Measurements from ENCODE around the gene TULP4.
"Not testable (repeated sequence)": the region's sequence is repeated elsewhere in the genome, so short reads cannot be mapped to it uniquely, and the experiment has no call there.

Gene TULP4

GRCh38 chr6:158312165-158312564 lies at the start of gene TULP4:
Gene TULP4 (plus strand): TSS chr6:158312465. CDS start chr6:158314017, 1,552 bp downstream.
- no peak for DNase-seq

GRCh38 chr6:158262755-158263154 lies 49.5 kb upstream of the TULP4 start:
- DNase-seq, result no peak

- no peak for DNase-seq
These were observed 48.1 kb upstream of the TULP4 start for GRCh38 chr6:158264180-158264579.

DNA sequence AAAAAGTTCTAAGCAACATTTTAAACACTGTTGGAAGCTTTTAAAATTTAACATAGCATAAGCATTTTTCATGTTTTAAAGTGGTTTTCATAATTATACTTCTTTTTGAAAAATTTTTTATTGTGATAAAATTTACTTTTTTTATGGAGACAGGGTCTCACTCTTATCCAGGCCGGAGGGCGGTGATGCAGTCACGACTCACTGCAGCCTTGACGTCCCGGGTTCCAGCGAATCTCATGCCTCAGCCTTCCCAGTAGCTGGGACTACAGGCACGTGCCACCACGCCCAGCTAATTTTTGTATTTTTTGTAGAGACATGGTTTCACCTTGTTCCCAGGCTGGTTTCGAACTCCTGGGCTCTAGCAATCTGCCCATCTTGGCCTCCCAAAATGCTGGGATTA lies 46.1 kb upstream of the TULP4 start:
- DNase-seq, result no peak

DNA sequence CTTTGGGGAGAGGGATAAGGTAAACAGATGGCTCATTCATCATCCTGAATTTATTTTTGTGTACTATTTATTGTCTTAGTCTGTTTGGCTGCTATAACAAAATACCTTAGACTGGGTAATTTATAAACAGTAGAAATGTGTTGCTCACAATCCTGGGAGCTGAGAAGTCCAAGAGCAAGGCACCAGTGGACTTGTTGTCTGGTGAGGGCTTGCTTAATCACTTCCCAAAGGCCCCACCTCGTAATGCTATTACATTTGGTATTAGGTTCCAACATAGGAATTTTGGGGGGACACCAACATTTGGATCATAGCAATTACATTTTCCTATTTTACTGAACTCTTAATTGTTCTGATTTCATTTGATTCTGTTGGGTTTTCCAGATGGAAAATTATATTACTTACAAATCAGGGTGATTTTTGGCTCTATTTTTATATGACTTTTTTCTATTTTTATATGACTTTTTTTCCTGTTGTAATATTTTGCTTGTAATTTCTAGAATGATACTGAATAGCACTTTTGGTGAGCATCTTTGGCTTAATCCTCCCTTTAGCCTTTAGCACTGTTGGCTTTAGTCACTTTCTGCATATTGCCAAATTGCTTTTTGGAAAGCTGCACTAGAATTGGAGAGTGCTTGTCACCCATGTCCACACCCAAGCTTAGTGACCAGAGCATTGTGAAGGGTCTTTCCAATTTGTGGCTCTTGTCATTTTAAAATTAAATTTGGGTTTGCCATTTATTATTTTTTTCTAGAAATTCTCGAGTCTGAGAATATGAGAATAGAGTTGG lies 43.7 kb upstream of the TULP4 start:
- no peak for DNase-seq

DNA sequence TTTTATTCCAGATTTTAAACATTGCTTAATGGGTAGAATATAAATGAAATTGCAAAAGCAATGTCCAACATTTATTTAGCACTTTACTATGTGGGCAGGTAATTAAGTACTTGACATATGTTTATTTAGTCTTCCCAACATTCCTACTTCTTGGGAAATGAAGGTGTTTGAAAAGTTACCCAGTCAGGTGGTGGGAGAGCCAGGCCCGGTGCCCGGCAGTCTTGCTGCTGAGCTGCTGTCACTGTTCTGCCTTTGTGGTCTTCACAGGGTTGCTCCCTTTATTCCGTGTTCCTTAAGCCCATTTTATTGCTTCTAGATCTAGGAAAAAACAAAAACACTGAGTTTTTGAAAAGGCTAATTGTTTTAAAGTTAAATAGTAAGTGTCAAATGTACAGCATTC lies 42.6 kb upstream of the TULP4 start:
- DNase-seq, result no peak

GRCh38 chr6:158270389-158271127 lies 41.7 kb upstream of the TULP4 start:
- DNase-seq, result no peak

DNA sequence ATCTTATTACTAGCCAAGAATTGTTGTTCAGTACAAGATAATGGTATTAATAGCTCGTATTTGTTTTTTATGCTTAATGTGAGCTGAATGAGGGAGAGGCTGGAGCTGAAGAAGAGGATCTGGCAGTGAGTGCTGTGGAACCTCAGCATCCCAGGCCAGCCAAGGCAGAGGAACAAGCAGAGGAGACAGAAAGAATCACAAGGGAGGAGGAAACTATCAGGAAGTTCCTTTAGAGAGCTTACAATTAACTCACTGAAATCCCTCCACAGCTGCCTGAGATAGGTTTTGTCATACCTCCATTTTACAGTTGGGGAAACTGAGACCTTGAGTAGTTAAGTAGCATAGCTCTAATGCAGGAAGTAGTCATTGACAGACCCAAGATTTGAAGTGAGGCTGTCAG lies 39.9 kb upstream of the TULP4 start:
- no peak for DNase-seq

DNA sequence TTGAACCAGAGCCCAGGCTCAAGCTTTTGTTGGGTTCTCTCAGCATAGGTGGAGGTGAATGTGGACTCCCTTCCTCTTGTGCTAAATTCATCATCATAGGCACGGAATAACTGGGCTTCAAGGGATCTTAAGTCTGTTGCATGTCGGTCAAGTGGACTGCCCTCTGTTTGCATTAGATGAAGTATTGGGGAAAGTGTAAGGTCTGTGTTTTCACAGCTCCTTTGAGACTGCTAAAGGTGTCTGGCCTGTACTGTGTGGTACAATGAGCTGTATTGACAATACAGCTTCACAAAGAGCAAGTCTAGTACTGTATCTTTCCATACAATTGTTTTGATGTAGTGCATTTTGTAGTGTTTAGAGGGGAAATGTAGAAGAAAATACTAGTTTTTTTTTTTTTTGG lies 34.3 kb upstream of the TULP4 start:
- no peak for DNase-seq

GRCh38 chr6:158279615-158280014 lies 32.6 kb upstream of the TULP4 start:
- no peak for DNase-seq

DNA sequence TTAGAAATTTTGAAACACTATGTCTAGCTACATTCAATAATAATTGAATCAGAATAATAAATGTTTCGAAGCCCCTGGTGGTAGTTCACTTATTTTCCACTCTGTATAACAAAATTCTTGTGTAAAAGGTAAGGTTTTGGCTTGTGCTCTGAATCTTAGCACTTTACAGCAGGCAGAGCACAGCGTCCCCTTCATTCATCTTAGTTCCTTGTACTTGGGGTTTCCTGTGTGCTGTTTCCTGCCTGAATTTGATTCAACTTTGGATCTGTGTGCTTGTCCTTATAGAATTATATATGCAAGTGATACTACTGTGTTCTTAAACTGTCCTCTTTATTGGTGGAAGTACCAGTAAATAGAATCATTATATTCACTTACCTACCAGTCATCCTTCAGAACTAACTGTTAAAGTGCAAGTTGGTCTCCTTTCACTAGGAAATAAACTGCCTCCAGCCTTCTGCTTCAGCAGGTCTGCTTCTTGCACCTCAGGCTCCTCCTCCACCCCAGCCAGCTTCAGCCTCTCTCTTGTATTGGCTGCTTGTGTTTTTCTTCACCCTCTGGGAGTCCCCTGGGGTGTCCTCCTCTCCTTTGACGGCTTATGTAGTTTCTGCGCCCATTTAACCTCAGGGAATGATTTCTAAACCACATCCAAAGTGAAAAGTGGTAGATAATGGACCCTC lies 28.8 kb upstream of the TULP4 start:
- DNase-seq, result no peak

DNA sequence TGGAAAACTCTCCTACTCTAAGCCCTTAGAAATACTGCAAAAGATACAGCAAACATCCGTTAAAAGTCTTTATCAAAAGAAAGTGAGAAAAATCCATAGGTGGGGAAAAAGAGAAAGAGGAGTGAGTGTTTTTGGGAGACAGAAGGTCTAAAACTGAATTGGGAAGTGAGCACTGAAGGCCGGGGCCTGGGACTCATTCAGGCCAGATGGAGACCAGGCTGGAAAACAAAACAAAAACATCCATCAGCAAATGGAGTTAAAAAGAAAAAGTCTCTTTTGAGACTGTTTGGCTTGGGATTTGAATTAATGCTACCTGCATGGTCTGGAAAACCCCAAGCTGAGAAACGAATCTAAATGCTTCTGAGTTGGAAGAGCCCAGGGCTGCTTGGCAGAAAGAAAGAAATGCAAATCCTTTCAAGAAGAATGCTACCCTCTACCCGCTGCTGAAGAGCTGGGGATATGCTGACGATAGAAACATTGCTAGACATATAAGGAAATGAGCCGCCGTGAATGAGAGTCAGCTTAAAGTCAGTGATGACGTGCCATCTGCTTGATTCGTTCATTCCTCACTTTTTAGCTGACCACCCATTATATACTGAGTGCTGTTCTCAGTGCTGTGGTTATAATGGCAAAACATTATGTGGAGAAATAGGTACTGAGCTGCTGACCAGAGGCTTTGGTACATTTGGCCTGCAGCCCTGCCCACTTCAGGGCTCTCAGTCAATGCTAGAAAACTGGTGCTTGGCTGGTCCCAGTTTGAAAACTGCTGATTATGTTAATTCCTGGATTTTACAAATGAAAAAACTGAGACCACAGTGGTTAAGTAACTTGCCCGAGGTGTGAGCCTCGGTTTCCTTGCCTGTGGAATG lies 28.0 kb upstream of the TULP4 start:
- DNase-seq, result no peak

- DNase-seq, result no peak
These were observed 27.2 kb upstream of the TULP4 start for GRCh38 chr6:158284876-158285655.

DNA sequence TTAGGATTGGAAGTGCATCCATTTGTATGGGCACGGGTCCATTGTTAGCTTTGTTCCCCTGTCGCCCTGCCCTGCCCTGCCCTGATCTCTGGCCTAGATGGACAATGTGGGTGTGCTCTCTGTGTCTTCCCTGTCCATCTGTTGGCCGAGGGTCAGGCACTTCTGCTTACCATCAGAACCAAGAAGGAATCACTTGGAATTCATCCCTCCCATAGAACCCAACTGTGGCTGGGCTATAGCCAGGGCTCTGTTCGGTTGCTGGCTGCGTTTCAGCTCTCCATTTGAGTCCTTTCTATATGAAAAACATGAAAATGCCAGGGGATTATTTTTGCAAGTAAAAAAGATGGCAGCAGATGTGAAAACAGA lies 26.6 kb upstream of the TULP4 start:
- no peak for DNase-seq

DNA sequence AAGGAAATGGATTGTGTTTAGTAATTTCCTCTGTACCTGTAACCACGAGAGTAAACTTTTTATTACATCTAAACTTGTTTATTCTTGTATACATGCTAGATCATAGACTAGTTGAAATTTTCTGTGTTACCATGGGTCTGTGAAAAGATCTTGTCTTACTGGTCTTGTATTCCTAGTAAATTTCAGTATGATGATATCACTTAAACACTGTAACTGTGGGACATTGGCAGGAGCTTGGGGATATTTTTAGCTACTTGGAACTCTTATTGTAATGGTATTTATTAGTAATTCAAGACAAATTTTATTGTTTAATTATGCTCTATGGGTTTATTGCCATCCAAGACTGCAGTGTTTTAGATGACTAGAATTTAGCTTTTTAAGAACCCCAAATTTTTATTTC lies 25.9 kb upstream of the TULP4 start:
- no peak for DNase-seq

GRCh38 chr6:158287047-158287446 lies 25.2 kb upstream of the TULP4 start:
- DNase-seq, result no peak

GRCh38 chr6:158290040-158290439 lies 22.2 kb upstream of the TULP4 start:
- DNase-seq, result no peak

DNA sequence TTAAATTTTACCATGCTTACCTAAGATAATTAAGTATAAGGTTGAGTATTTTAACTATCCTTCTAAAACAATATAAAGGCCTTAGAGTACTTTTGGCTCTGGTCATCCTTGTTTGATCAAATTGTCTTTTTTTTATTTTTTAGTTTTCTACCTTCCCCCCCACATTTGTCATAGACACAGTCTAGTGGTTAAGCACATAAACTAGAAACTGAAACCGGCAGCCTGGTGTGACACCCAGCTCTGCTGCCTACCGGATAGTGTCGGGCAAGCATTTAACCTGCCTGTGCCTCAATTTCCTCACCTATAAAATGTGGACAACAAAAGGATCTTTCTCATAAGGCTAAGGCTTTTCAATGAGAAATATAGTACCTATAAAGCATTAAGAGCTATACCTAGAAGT lies 21.6 kb upstream of the TULP4 start:
- no peak for DNase-seq

DNA sequence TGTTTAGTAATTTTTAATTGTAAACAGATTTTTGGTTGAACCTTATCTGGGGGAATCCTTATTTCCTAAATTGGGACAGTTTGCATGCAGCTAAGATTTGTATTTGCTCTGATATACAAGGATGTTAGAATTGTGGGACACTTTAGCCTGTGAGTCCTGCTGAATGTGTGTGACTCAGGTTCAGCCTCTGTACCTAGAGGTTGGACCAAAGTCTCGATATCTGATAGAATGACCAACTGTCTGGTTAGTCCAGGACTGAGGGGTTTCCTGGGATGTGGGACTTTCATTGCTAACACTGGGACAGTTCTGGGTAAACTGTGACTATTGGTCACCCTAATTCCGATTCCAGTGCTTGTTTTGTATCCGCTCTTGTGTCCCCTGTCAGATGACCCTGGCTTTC lies 20.2 kb upstream of the TULP4 start:
- DNase-seq, result no peak

DNA sequence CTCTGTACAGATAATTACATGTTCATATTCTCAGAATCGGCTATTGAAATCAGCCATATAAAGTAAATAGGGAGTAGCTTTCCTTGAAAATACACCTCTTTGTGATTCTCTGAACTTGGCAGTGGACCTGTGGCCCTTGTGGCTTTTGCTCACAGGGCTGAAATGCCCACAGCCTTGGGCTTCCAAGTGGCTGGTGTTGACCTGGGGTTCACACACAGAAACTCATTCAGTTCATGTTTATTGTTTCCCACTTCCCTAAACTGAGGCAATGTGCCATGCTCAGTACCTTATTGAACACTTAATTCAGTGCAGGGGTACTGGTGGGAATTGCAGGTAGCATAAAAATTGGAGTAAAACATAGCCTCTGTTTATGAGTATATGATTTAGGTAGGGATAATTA lies 19.1 kb upstream of the TULP4 start:
- no peak for DNase-seq

DNA sequence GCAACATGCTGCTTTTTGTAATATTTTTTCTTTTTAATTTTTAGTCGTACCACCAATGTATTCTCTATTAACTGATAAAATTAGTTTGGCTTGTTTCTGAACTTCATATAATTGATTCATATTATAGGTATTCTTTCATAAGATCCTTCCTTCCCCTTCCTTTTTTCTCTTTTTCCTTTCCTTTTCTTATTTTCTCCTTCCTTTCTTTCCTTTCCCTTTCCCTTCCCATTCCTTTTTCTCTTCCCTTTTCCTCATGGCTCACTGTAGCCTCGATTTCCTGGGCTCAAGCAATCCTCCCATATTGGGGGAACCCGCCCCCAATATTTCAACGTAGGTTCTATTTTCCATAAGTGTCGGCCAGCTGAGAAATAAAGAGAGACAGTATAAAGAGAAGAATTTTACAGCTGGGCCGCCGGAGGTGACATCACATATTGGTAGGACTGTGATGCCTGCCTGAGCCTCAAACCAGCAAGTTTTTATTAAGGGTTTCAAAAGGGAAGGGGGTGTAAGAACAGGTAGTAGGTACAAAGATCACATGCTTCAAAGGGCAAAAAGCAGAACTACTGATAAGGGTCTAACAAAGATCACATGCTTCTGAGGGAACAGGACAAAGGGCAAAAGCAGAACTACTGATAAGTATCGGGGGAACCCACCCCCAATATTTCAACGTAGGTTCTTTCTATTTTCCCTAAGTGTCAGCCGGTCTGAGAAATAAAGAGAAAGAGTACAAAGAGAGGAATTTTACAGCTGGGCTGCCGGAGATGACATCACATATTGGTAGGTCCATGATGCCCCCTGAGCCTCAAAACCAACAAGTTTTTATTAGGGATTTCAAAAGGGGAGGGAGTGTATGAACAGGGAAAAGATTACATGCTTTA lies 16.1 kb upstream of the TULP4 start:
- DNase-seq, result not testable (repeated sequence)
